ENCODE data around the gene OR52B2.

The OR52B2 gene

GRCh38 chr11:6129011-6129410, 41.1 kb downstream of the OR52B2 start:
- H3K4me3 ChIP-seq (ENCODE audit: low read depth, low read length) = no peak overlapping the region
- TF ChIP-seq CTCF (IDR thresholded peaks at IDR 0.05; ENCODE audit: low read depth, low read length) = no peak

- TF ChIP-seq CTCF (IDR thresholded peaks at IDR 0.05; ENCODE audit: low read depth, low read length) = no peak
- no peak overlapping the region for H3K4me3 ChIP-seq (ENCODE audit: low read depth, low read length)
These were observed 42.2 kb downstream of the OR52B2 start for GRCh38 chr11:6127881-6128280.

- H3K4me3 ChIP-seq (ENCODE audit: low read depth, low read length) = no peak overlapping the region
- TF ChIP-seq CTCF (IDR thresholded peaks at IDR 0.05; ENCODE audit: low read depth, low read length) = no peak
These were observed 45.9 kb downstream of the OR52B2 start for GRCh38 chr11:6124245-6124644.

All from WI38 (cell line).